Lower lobe of right lung (tissue), 2 donors: ENCODE results near the gene ZMYM5. TPM values are rescaled to one million over a fixed set of nuclear protein-coding genes. Genes with fewer than 3 reads are reported as not detected.
"Not testable (repeated sequence)": the region's sequence is repeated elsewhere in the genome, so short reads cannot be mapped to it uniquely, and the experiment has no call there.

Experiments
- ATAC-seq, 2 donors: fragments of 200-7000 bp; cut with Tn5 transposase; one replicate each; pipeline ENCODE4 v1.9.1; 2020 to 2022; ENCODE audit warnings: mild to moderate bottlenecking in 2 of 2, moderate library complexity in 2 of 2
- DNase-seq: peaks from one replicate; pipeline ENCODE4 v3.0.0-alpha.2; 2020
- H3K27ac ChIP-seq: fragments of 200-600 bp; one replicate; pipeline ENCODE4 v1.8.0; 2022
- H3K27me3 ChIP-seq: fragments of 200-600 bp; one replicate; pipeline ENCODE4 v1.8.0; 2022; ENCODE audit warnings: low read depth
- H3K36me3 ChIP-seq: fragments of 200-600 bp; one replicate; pipeline ENCODE4 v1.8.0; 2022; ENCODE audit warnings: mild to moderate bottlenecking
- H3K4me1 ChIP-seq: fragments of 200-600 bp; one replicate; pipeline ENCODE4 v1.8.0; 2022
- H3K4me3 ChIP-seq: fragments of 200-600 bp; one replicate; pipeline ENCODE4 v1.8.0; 2022; ENCODE audit warnings: mild to moderate bottlenecking
- H3K9me3 ChIP-seq: fragments of 200-600 bp; one replicate; pipeline ENCODE4 v1.8.0; 2022
- CTCF ChIP-seq: fragments of 200-600 bp; IDR thresholded peaks from one replicate; pipeline ENCODE4 v1.8.0; 2022; ENCODE audit warnings: antibody characterized with exemption, mild to moderate bottlenecking
- intact Hi-C: fragments of 100-400 bp; cut with DNase I; formaldehyde crosslinking; loops from one replicate; pipeline ENCODE4 v1.11.0; 2022
- long read RNA-seq: library from polyadenylated mRNA; unstranded; transcript quantifications from one replicate; pipeline ENCODE4 v2.0.0, GENCODE V29; 2021
- total RNA-seq: library from RNA; stranded (reverse); fragmentation: NEBNext Ultra II Directional; extraction: Animal tissue kit (Norgen Biotek cat#: 25700); gene quantifications from one replicate; pipeline ENCODE4 v1.2.1, GENCODE V29; 2021
- donor health status: DM: no; HTN: yes; CAD: no; lungs with severe emphysema.

ZMYM5 gene
- 10.9 TPM for total RNA-seq
- long read RNA-seq, transcript ZMYM5-201 (8 exons, 3,268 nt), result major isoform, 6 of 21 reads
- long read RNA-seq, partial matches to known transcripts, result 2 of 21 reads
- long read RNA-seq, other reads (novel, unspliced or antisense), result 10 of 21 reads

GRCh38 chr13:19863323-19864023 lies at the start of gene ZMYM5:
Gene ZMYM5, minus strand, starts transcription at chr13:19863649. Its CDS starts 11,469 bp downstream, at chr13:19852180.
- no peaks in the 10 kb centered on the region for H3K36me3 ChIP-seq
- intact Hi-C loops, result no loop called here
- H3K27ac ChIP-seq, result peak within 1 kb of the TSS; percentile 100
- H3K9me3 ChIP-seq, result no peaks in the 10 kb centered on the region
- no peaks in the 10 kb centered on the region for H3K27me3 ChIP-seq
- H3K4me1 ChIP-seq, result peaks cover 22% of the 10 kb centered on the region
- peak within 1 kb of the TSS; percentile 89 for H3K4me3 ChIP-seq
- DNase-seq, result peak; percentile 99
- no peak for TF ChIP-seq CTCF
- ATAC-seq, result peak; percentile 96 to 98

GRCh38 chr13:19910336-19911072 lies 47.1 kb upstream of the ZMYM5 start:
- H3K27ac ChIP-seq, result no peak overlapping the region
- intact Hi-C loops, result no loop called here
- no peaks in the 10 kb centered on the region for H3K27me3 ChIP-seq
- peak; percentile 15 to 33 for ATAC-seq
- H3K36me3 ChIP-seq, result no peaks in the 10 kb centered on the region
- no peak for TF ChIP-seq CTCF
- no peaks in the 10 kb centered on the region for H3K9me3 ChIP-seq
- no peak overlapping the region for H3K4me3 ChIP-seq
- DNase-seq, result no peak
- no peaks in the 10 kb centered on the region for H3K4me1 ChIP-seq

GRCh38 chr13:19908350-19908986 lies 45.0 kb upstream of the ZMYM5 start:
- H3K27me3 ChIP-seq, result no peaks in the 10 kb centered on the region
- H3K36me3 ChIP-seq, result no peaks in the 10 kb centered on the region
- intact Hi-C loops, result no loop called here
- H3K9me3 ChIP-seq, result no peaks in the 10 kb centered on the region
- no peak for TF ChIP-seq CTCF
- DNase-seq, result no peak
- no peak overlapping the region for H3K4me3 ChIP-seq
- no peak overlapping the region for H3K27ac ChIP-seq
- H3K4me1 ChIP-seq, result no peaks in the 10 kb centered on the region
- ATAC-seq, result no peak

- H3K27ac ChIP-seq, H3K4me3 ChIP-seq, H3K9me3 ChIP-seq, ATAC-seq, H3K36me3 ChIP-seq, DNase-seq, intact Hi-C loops, H3K4me1 ChIP-seq, H3K27me3 ChIP-seq: not testable (repeated sequence)
These were observed 42.2 kb upstream of the ZMYM5 start for GRCh38 chr13:19905487-19906195.

GRCh38 chr13:19890030-19890429 lies 26.6 kb upstream of the ZMYM5 start:
- intact Hi-C loops, result no loop called here
- ATAC-seq (no peak), DNase-seq (no peak)
- Histone ChIP-seq H3K4me1 (no peaks in the 10 kb centered on the region), H3K27ac (no peak overlapping the region), H3K36me3 (no peaks in the 10 kb centered on the region), H3K4me3 (no peak overlapping the region), H3K9me3 (no peaks in the 10 kb centered on the region), H3K27me3 (no peaks in the 10 kb centered on the region)
- TF ChIP-seq CTCF, result no peak
